Endodermal cell (in vitro differentiated cells): ENCODE measurements around the gene IVNS1ABP. TPM values are rescaled to one million over a fixed set of nuclear protein-coding genes. Genes with fewer than 3 reads are reported as not detected.

Source experiments
- DNase-seq: peaks from one replicate; pipeline ENCODE4 v3.0.0-alpha.2; 2017
- H3K27ac ChIP-seq: 2 replicates; pipeline ENCODE4 v1.5.1; 2013; ENCODE audit warnings: mild to moderate bottlenecking, low read depth, low read length, moderate library complexity
- H3K27me3 ChIP-seq: 2 replicates; pipeline ENCODE4 v1.6.1; 2013; ENCODE audit warnings: mild to moderate bottlenecking, low read length, moderate library complexity; ENCODE audit not compliant: insufficient read depth, control insufficient read depth, poor library complexity, severe bottlenecking
- H3K36me3 ChIP-seq: 2 replicates; pipeline ENCODE4 v1.7.0; 2013; ENCODE audit warnings: mild to moderate bottlenecking, low read length, moderate library complexity; ENCODE audit not compliant: control insufficient read depth, insufficient read depth
- H3K4me1 ChIP-seq: one replicate; pipeline ENCODE4 v1.7.0; 2013; ENCODE audit warnings: low read length; ENCODE audit not compliant: control insufficient read depth, insufficient read depth
- H3K4me3 ChIP-seq: 2 replicates; pipeline ENCODE4 v1.5.1; 2013; ENCODE audit warnings: mild to moderate bottlenecking, low read length, moderate library complexity
- H3K9ac ChIP-seq: 2 replicates; pipeline ENCODE4 v1.6.1; 2013; ENCODE audit warnings: mild to moderate bottlenecking, low read length, moderate library complexity; ENCODE audit not compliant: poor library complexity, severe bottlenecking; ENCODE audit errors: extremely low read depth
- H3K9me3 ChIP-seq: 2 replicates; pipeline ENCODE4 v1.6.1; 2013; ENCODE audit warnings: mild to moderate bottlenecking, low read length, moderate library complexity; ENCODE audit not compliant: control insufficient read depth
- H3K27ac Mint-ChIP-seq: 2 replicates; pipeline ENCODE4 v1.8.0; 2020; ENCODE audit warnings: mixed read lengths
- H3K27me3 Mint-ChIP-seq: 2 replicates; pipeline ENCODE4 v1.8.0; 2021; ENCODE audit warnings: mild to moderate bottlenecking, mixed read lengths; ENCODE audit not compliant: insufficient read depth
- H3K36me3 Mint-ChIP-seq: 2 replicates; pipeline ENCODE4 v1.8.0; 2020; ENCODE audit warnings: low read depth, mixed read lengths
- H3K4me1 Mint-ChIP-seq: 2 replicates; pipeline ENCODE4 v1.8.0; 2020; ENCODE audit warnings: mixed read lengths
- H3K4me3 Mint-ChIP-seq: 2 replicates; pipeline ENCODE4 v1.8.0; 2020; ENCODE audit warnings: mild to moderate bottlenecking, moderate library complexity, mixed read lengths
- H3K9me3 Mint-ChIP-seq: 2 replicates; pipeline ENCODE4 v1.8.0; 2020; ENCODE audit warnings: mild to moderate bottlenecking, mixed read lengths
- WGBS, 2 experiments: methylation state at CpG; one replicate each; pipeline versions ENCODE4 v1.1.5 to v1.1.7; 2013; ENCODE audit warnings: missing lambda C conversion rate in 2 of 2, mixed read lengths in 1 of 2; ENCODE audit not compliant: insufficient coverage in 1 of 2, insufficient read length in 1 of 2; 5-methylcytosine and 5-hydroxymethylcytosine counted together
- total RNA-seq, 2 donors: library from RNA; stranded (reverse); fragmentation: NEBNext Ultra II Directional in 1 of 2; extraction: Animal tissue kit (Norgen Biotek cat#: 25700) in 1 of 2; gene quantifications; 2 replicates in 1 of 2; 3 replicates in 1 of 2; pipeline ENCODE4 v1.2.1, GENCODE V29; 2021
- TF ChIP-seq, protein P1 (sequence below): fragments of 200-600 bp; sonication (generic); conservative IDR thresholded peaks from 2 replicates; pipeline ENCODE4 v1.5.0; 2021; ENCODE audit warnings: antibody characterized with exemption, mild to moderate bottlenecking

IVNS1ABP gene
- total RNA-seq, 2 donors from 2014 or later: 122 to 163 TPM

DNA sequence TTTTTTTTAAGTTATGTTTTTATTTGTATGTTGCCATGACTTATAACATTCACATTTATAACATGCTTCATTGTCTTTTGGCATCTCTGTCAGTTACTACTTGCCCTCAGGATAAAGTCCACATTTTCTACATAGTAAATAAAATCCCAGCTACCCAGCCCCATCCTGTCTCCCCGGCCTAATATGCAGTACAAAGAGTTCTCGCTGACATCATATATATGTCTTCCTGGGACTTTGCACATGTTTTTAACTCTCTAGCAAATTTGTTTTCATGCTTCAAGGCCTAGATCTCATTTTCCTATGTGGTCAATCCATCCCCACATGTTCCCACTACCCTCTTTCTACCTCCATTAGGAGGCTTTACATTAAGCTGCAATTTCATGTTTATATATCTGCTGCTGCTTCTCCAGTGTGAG lies 33.0 kb upstream of the IVNS1ABP start:
- 91 to 92% methylated on average over 2 of the region's 2 CpGs for WGBS, 2 experiments
- Mint-ChIP-seq H3K36me3 (no peaks in the 10 kb centered on the region), H3K27ac (no peak overlapping the region), H3K4me3 (no peak overlapping the region), H3K4me1 (peaks cover 23% of the 10 kb centered on the region), H3K27me3 (no peaks in the 10 kb centered on the region), H3K9me3 (no peaks in the 10 kb centered on the region)
- Histone ChIP-seq H3K27ac (no peak overlapping the region), H3K27me3 (no peaks in the 10 kb centered on the region), H3K4me1 (peaks cover 3% of the 10 kb centered on the region), H3K36me3 (no peaks in the 10 kb centered on the region), H3K4me3 (no peak overlapping the region), H3K9me3 (no peaks in the 10 kb centered on the region), H3K9ac (no peak overlapping the region)
- TF ChIP-seq, protein P1, sequence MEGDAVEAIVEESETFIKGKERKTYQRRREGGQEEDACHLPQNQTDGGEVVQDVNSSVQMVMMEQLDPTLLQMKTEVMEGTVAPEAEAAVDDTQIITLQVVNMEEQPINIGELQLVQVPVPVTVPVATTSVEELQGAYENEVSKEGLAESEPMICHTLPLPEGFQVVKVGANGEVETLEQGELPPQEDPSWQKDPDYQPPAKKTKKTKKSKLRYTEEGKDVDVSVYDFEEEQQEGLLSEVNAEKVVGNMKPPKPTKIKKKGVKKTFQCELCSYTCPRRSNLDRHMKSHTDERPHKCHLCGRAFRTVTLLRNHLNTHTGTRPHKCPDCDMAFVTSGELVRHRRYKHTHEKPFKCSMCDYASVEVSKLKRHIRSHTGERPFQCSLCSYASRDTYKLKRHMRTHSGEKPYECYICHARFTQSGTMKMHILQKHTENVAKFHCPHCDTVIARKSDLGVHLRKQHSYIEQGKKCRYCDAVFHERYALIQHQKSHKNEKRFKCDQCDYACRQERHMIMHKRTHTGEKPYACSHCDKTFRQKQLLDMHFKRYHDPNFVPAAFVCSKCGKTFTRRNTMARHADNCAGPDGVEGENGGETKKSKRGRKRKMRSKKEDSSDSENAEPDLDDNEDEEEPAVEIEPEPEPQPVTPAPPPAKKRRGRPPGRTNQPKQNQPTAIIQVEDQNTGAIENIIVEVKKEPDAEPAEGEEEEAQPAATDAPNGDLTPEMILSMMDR: no peak
- no peak for DNase-seq

DNA sequence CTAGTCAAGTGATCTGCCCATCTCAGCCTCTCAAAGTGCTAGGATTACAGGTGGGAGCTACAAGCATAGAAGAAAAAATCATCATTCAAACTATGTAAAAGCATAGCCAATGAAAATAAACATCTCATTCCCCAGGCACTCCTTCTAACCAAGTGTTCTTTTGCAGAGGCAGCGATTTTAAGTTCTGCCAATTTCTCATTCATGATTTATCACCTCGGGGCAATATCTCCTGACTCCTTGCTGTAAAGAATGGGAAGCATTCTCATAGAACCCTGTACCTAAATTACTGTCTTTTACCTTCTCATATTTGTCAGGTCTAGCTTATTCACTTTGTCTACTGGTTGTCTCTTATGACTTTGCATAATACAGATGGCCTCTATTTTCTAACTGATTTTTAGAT lies 32.5 kb upstream of the IVNS1ABP start:
- Mint-ChIP-seq H3K27me3 (no peaks in the 10 kb centered on the region), H3K4me3 (no peak overlapping the region), H3K27ac (no peak overlapping the region), H3K36me3 (no peaks in the 10 kb centered on the region), H3K4me1 (peaks cover 23% of the 10 kb centered on the region), H3K9me3 (no peaks in the 10 kb centered on the region)
- Histone ChIP-seq H3K9me3 (no peaks in the 10 kb centered on the region), H3K4me3 (no peak overlapping the region), H3K4me1 (peaks cover 3% of the 10 kb centered on the region), H3K36me3 (no peaks in the 10 kb centered on the region), H3K27ac (no peak overlapping the region), H3K9ac (no peak overlapping the region), H3K27me3 (no peaks in the 10 kb centered on the region)
- WGBS, 2 experiments: 94 to 95% methylated on average over 2 of the region's 2 CpGs
- no peak for DNase-seq
- TF ChIP-seq, protein P1: no peak

DNA sequence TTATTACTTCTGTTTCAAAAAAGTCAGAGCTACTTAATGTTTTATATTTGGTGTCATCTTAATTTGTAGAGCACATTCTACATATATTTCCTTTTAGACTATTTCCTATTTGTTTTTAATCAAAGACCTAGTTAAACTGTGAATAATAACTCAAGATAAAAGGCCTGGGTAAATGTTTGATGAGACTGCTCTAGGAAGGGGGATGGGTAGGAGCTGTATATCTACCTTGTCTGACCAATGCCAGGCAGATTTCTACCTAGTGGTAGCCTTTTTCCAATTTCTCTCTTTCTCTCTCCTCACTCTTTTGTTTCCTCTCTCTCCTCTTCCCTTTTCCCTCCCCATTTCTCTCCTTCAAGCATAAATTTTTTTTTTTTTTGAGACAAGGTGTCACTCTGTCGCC lies 31.9 kb upstream of the IVNS1ABP start:
- 92 to 100% methylated on average over 1 of the region's 1 CpG for WGBS, 2 experiments
- Mint-ChIP-seq H3K4me3 (no peak overlapping the region), H3K4me1 (peaks cover 25% of the 10 kb centered on the region), H3K27ac (no peak overlapping the region), H3K9me3 (no peaks in the 10 kb centered on the region), H3K36me3 (no peaks in the 10 kb centered on the region), H3K27me3 (no peaks in the 10 kb centered on the region)
- no peak for DNase-seq
- Histone ChIP-seq H3K9me3 (no peaks in the 10 kb centered on the region), H3K4me1 (peaks cover 3% of the 10 kb centered on the region), H3K36me3 (no peaks in the 10 kb centered on the region), H3K4me3 (no peak overlapping the region), H3K9ac (no peak overlapping the region), H3K27me3 (no peaks in the 10 kb centered on the region), H3K27ac (no peak overlapping the region)
- TF ChIP-seq, protein P1: no peak
